ENCODE measurements around the gene EDIL3.

- TF ChIP-seq CTCF (IDR thresholded peaks at IDR 0.05), result no peak
- no peak for TF ChIP-seq POLR2AphosphoS5 (IDR thresholded peaks at IDR 0.05; ENCODE audit: insufficient read depth in 1 of 2, low read depth in 1 of 2)
- TF ChIP-seq POLR2A (IDR thresholded peaks at IDR 0.05), result no peak
Measured at GRCh38 chr5:83972909-83973308, 411.8 kb downstream of the EDIL3 start.
